Body of pancreas (tissue), 4 donors: ENCODE measurements around the gene TST. TPM values are rescaled to one million over a fixed set of nuclear protein-coding genes. Genes with fewer than 3 reads are reported as not detected.
A peak's percentile ranks its signal among the peaks of the same experiment; 100 is the strongest.

ENCODE experiments used
- ATAC-seq: fragments of 150-250 bp; one replicate; pipeline ENCODE4 v1.9.1; 2016
- DNase-seq, 4 donors: peaks; one replicate each; pipeline ENCODE4 v3.0.0-alpha.2; 2019
- H3K27ac ChIP-seq, 4 donors: fragments of 200-600 bp; sonication (generic); 1 replicate in 3 of 4; 2 replicates in 1 of 4; pipeline versions ENCODE4 v1.5.1 to v1.6.1; 2016 to 2019; ENCODE audit warnings: mild to moderate bottlenecking in 1 of 4, mixed read lengths in 1 of 4, moderate library complexity in 1 of 4
- H3K27me3 ChIP-seq, 2 donors: fragments of 200-600 bp; sonication (generic); one replicate each; pipeline ENCODE4 v1.6.0; 2016; ENCODE audit warnings: mild to moderate bottlenecking in 1 of 2
- H3K36me3 ChIP-seq, 2 donors: fragments of 200-600 bp; sonication (generic); replicated peaks in 1 of 2; 2 replicates each; pipeline ENCODE4 v1.5.1; 2016; ENCODE audit warnings: low read depth in 2 of 2; ENCODE audit not compliant: insufficient read depth in 1 of 2
- H3K4me1 ChIP-seq: fragments of 200-600 bp; sonication (generic); one replicate; pipeline ENCODE4 v1.6.0; 2016
- H3K4me3 ChIP-seq, 2 donors: fragments of 200-600 bp; sonication (generic); 1 replicate in 1 of 2; 2 replicates in 1 of 2; pipeline ENCODE4 v1.5.1; 2016 to 2019
- H3K9me3 ChIP-seq, 3 donors: fragments of 200-600 bp; sonication (generic); 1 replicate in 2 of 3; 2 replicates in 1 of 3; pipeline ENCODE4 v1.5.1; 2016
- POLR2A ChIP-seq, 3 donors: fragments of 450-650 bp; IDR thresholded peaks; one replicate each; pipeline ENCODE4 v1.6.1; 2016; ENCODE audit warnings: antibody characterized with exemption in 3 of 3, mild to moderate bottlenecking in 2 of 3
- WGBS, 2 donors: methylation state at CpG; one replicate each; pipeline ENCODE4 v1.1.5; 2017; 5-methylcytosine and 5-hydroxymethylcytosine counted together
- intact Hi-C: fragments of 100-400 bp; cut with DNase I; formaldehyde crosslinking; loops from one replicate; pipeline ENCODE4 v1.15.1; 2023
- total RNA-seq, 2 donors: library from RNA; depleted of rRNA; stranded (reverse); fragments of >200 nt; gene quantifications; one replicate each; pipeline ENCODE4 v1.1.0, GENCODE V29; 2016
- TF ChIP-seq, protein P1 (sequence below), 7 experiments: fragments of 450-650 bp in 4 of 7; fragments of 200-600 bp in 3 of 7; sonication (generic) in 3 of 7; IDR thresholded peaks; one replicate each; pipeline ENCODE4 v1.5.1; 2016 to 2019; ENCODE audit warnings: antibody characterized with exemption in 7 of 7

TST gene
- total RNA-seq, 2 donors from 2014 or later, result 73.8 to 91.1 TPM

GRCh38 chr22:37047006-37047405 lies 27.8 kb upstream of the TST start:
- Histone ChIP-seq H3K36me3 (no peaks in the 10 kb centered on the region), H3K27ac (no peak overlapping the region), H3K4me1 (peaks cover 16% of the 10 kb centered on the region), H3K4me3 (no peak overlapping the region), H3K9me3 (no peaks in the 10 kb centered on the region), H3K27me3 (no peaks in the 10 kb centered on the region)
- ATAC-seq (no peak), DNase-seq (no peak)
- TF ChIP-seq POLR2A (IDR thresholded peaks at IDR 0.05), result no peak
- TF ChIP-seq, protein P1, sequence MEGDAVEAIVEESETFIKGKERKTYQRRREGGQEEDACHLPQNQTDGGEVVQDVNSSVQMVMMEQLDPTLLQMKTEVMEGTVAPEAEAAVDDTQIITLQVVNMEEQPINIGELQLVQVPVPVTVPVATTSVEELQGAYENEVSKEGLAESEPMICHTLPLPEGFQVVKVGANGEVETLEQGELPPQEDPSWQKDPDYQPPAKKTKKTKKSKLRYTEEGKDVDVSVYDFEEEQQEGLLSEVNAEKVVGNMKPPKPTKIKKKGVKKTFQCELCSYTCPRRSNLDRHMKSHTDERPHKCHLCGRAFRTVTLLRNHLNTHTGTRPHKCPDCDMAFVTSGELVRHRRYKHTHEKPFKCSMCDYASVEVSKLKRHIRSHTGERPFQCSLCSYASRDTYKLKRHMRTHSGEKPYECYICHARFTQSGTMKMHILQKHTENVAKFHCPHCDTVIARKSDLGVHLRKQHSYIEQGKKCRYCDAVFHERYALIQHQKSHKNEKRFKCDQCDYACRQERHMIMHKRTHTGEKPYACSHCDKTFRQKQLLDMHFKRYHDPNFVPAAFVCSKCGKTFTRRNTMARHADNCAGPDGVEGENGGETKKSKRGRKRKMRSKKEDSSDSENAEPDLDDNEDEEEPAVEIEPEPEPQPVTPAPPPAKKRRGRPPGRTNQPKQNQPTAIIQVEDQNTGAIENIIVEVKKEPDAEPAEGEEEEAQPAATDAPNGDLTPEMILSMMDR (IDR thresholded peaks at IDR 0.05), result no peak
- intact Hi-C loops, result no loop called here
- 86 to 89% methylated on average over 5 to 7 of the region's 7 CpGs for WGBS, 2 donors

- no peaks in the 10 kb centered on the region for H3K9me3 ChIP-seq
- H3K27ac ChIP-seq, result no peak overlapping the region
- H3K36me3 ChIP-seq, result no peaks in the 10 kb centered on the region
- no peak overlapping the region for H3K4me3 ChIP-seq
- no peaks in the 10 kb centered on the region for H3K27me3 ChIP-seq
- 76% methylated on average over 6 of the region's 6 CpGs; no CpG with 5 or more reads in 1 of the 2 donors for WGBS, 2 donors
- intact Hi-C loops, result no loop called here
- H3K4me1 ChIP-seq, result peaks cover 13% of the 10 kb centered on the region
- no peak for TF ChIP-seq POLR2A (IDR thresholded peaks at IDR 0.05)
- TF ChIP-seq, protein P1 (IDR thresholded peaks at IDR 0.05), result no peak
- no peak for ATAC-seq
- DNase-seq, result no peak
Observed at GRCh38 chr22:37046589-37046988, 27.3 kb upstream of the TST start.

DNA sequence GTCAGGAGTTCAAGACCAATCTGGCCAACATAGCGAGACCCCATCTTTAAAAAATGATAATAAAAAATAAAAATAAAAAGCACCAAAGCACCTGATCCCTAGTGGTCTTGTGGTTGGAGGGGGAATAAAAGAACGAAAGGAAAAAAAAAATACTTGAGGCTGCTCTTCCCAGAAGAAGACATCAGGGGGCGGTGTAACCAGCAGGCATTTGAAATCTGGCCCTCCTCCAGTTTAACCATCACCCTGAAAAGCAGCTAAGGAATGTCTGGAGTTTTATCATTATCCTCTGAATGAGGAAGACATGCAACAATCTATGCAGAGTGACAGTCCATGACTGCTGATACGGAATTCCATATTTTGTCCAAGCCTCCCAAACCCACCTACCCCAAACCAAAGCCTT lies 26.7 kb upstream of the TST start:
- Histone ChIP-seq H3K4me3 (no peak overlapping the region), H3K9me3 (no peaks in the 10 kb centered on the region), H3K27ac (no peak overlapping the region), H3K4me1 (peaks cover 13% of the 10 kb centered on the region), H3K27me3 (no peaks in the 10 kb centered on the region), H3K36me3 (no peaks in the 10 kb centered on the region)
- intact Hi-C loops, result no loop called here
- DNase-seq (no peak), ATAC-seq (no peak)
- TF ChIP-seq, protein P1 (IDR thresholded peaks at IDR 0.05), result peak in 5 of 7 experiments; percentile 10 to 26 (median 19)
- TF ChIP-seq POLR2A (IDR thresholded peaks at IDR 0.05), result no peak
- 47 to 56% methylated on average over 4 of the region's 4 CpGs for WGBS, 2 donors

- intact Hi-C loops, result no loop called here
Observed at GRCh38 chr22:37044634-37045625, 25.7 kb upstream of the TST start.

More at GRCh38 chr22:37044634-37045625, 25.7 kb upstream of the TST start:
- no peaks in the 10 kb centered on the region for H3K36me3 ChIP-seq
- H3K27me3 ChIP-seq, result no peaks in the 10 kb centered on the region
- TF ChIP-seq, protein P1 (IDR thresholded peaks at IDR 0.05), result no peak
- no peak for TF ChIP-seq POLR2A (IDR thresholded peaks at IDR 0.05)
- ATAC-seq, result no peak
- no peaks in the 10 kb centered on the region for H3K9me3 ChIP-seq
- DNase-seq, result no peak
- WGBS, 2 donors, result 61 to 63% methylated on average over 9 of the region's 9 CpGs
- peaks cover 13% of the 10 kb centered on the region for H3K4me1 ChIP-seq
- no peak overlapping the region for H3K4me3 ChIP-seq
- no peak overlapping the region for H3K27ac ChIP-seq
